HepG2 (cell line): ENCODE results near the gene IMPDH1. TPM values are rescaled to one million over a fixed set of nuclear protein-coding genes. Genes with fewer than 3 reads are reported as not detected.

ENCODE experiments used
- ATAC-seq: fragments of 200-7000 bp; cut with Tn5 transposase; 3 replicates; pipeline ENCODE4 v1.9.1; 2020; ENCODE audit warnings: mild to moderate bottlenecking, moderate library complexity
- BruUV-seq: library from RNA; stranded (reverse); fragments of 400-500 nt; replicated peaks from 2 replicates; lab custom pipeline; 2021; lab: Mats Ljungman, UMichigan
- CTCF ChIA-PET: fragments of 300-600 bp; formaldehyde crosslinking; extraction: SDS; loops from one replicate; lab custom pipeline; 2021; ENCODE audit warnings: low total read pairs, inconsistent platforms, low intra/inter-chr PET ratio; lab: Yijun Ruan, JAX
- POLR2A ChIA-PET: fragments of 350-600 bp; sonication (Branson Sonifier 250); formaldehyde crosslinking; loops from one replicate; lab custom pipeline; 2020; ENCODE audit warnings: antibody characterized with exemption, inconsistent platforms; lab: Yijun Ruan, JAX
- DNase-seq: peaks from one replicate; pipeline ENCODE4 v3.0.0-alpha.2; 2015; ENCODE audit warnings: low spot score
- FAIRE-seq: peaks from 3 replicates; lab custom pipeline; 2011; peaks lifted over from hg19 to GRCh38; lab: Jason Lieb, UNC
- H2AFZ ChIP-seq: one replicate; pipeline ENCODE4 v1.6.1; 2011; ENCODE audit warnings: low read length, inconsistent platforms
- H3K27ac ChIP-seq: fragments of 300-600 bp; 3 replicates; pipeline ENCODE4 v1.8.0; 2011; ENCODE audit warnings: mixed run types, mild to moderate bottlenecking, mixed read lengths, low read length, inconsistent platforms; ENCODE audit not compliant: insufficient read depth; ENCODE audit errors: extremely low read length
- H3K27me3 ChIP-seq, 2 experiments: fragments of 200-600 bp in 1 of 2; 2 replicates in 1 of 2; 3 replicates in 1 of 2; pipeline versions ENCODE4 v1.6.0 to v1.8.0; 2011; ENCODE audit warnings: low read length in 2 of 2, mild to moderate bottlenecking in 2 of 2, moderate library complexity in 2 of 2, inconsistent platforms in 1 of 2; ENCODE audit not compliant: insufficient read depth in 2 of 2, control insufficient read depth in 1 of 2
- H3K36me3 ChIP-seq, 2 experiments: fragments of 200-600 bp in 1 of 2; replicated peaks in 1 of 2; 2 replicates in 1 of 2; 3 replicates in 1 of 2; pipeline versions ENCODE4 v1.5.1 to v1.8.0; 2011; ENCODE audit warnings: low read length in 2 of 2, inconsistent platforms in 1 of 2; ENCODE audit not compliant: insufficient read depth in 2 of 2, control insufficient read depth in 1 of 2
- H3K4me1 ChIP-seq: 2 replicates; pipeline ENCODE4 v1.5.1; 2012; ENCODE audit warnings: low read length, inconsistent platforms; ENCODE audit not compliant: insufficient read depth
- H3K4me2 ChIP-seq: 2 replicates; pipeline ENCODE4 v1.6.0; 2011; ENCODE audit warnings: low read depth, low read length, inconsistent platforms
- H3K4me3 ChIP-seq, 3 experiments: fragments of 200-600 bp in 1 of 3; sonication (generic), shearing (Covaris generic) in 1 of 3; replicated peaks in 1 of 3; 2 replicates each; pipeline ENCODE4 v1.5.1; 2011 to 2016; ENCODE audit warnings: low read length in 3 of 3, inconsistent platforms in 2 of 3, low read depth in 2 of 3, mild to moderate bottlenecking in 2 of 3, control low read depth in 1 of 3, mixed read lengths in 1 of 3; ENCODE audit not compliant: insufficient read depth in 1 of 3
- H3K79me2 ChIP-seq: one replicate; pipeline ENCODE4 v1.6.1; 2011; ENCODE audit warnings: low read length, inconsistent platforms; ENCODE audit not compliant: insufficient read depth
- H3K9ac ChIP-seq: 2 replicates; pipeline ENCODE4 v1.6.0; 2011; ENCODE audit warnings: mild to moderate bottlenecking, low read depth, low read length, inconsistent platforms; ENCODE audit not compliant: insufficient read depth
- H3K9me3 ChIP-seq: 2 replicates; pipeline ENCODE4 v1.5.1; 2012; ENCODE audit warnings: mild to moderate bottlenecking, low read length
- H4K20me1 ChIP-seq: 2 replicates; pipeline ENCODE4 v1.6.0; 2011; ENCODE audit warnings: inconsistent platforms, mild to moderate bottlenecking, low read length, moderate library complexity; ENCODE audit not compliant: insufficient read depth
- DNMT1 ChIP-seq: sonication (generic); formaldehyde crosslinking; IDR thresholded peaks from 2 replicates; pipeline ENCODE4 v1.5.1; 2020; ENCODE audit warnings: mild to moderate bottlenecking, missing genetic modification reagents
- MED1 ChIP-seq: sonication (generic); formaldehyde crosslinking; IDR thresholded peaks from 2 replicates; pipeline ENCODE4 v1.4.0; 2020; ENCODE audit warnings: missing genetic modification reagents
- NFIB ChIP-seq: sonication (generic); formaldehyde crosslinking; IDR thresholded peaks from 2 replicates; pipeline ENCODE4 v1.9.0; 2021; ENCODE audit warnings: missing genetic modification reagents, mild to moderate bottlenecking, borderline replicate concordance
- WGBS: methylation state at CpG from one replicate; pipeline ENCODE4 v1.1.6; 2017; ENCODE audit warnings: low lambda C conversion rate; 5-methylcytosine and 5-hydroxymethylcytosine counted together
- in situ Hi-C: cut with HindIII; loops from 2 replicates; pipeline ENCODE4 v1.10.0; 2017; ENCODE audit warnings: low pct_unique_long_range_greater_than_20kb; ENCODE audit not compliant: extremely low pct_ligation_motif_present
- intact Hi-C: fragments of 100-400 bp; cut with micrococcal nuclease; formaldehyde crosslinking; loops from one replicate; pipeline ENCODE4 v1.10.0; 2022; ENCODE audit not compliant: unreplicated experiment
- polyA plus RNA-seq, 8 experiments: library from polyadenylated mRNA; depleted of rRNA in 3 of 8; stranded (reverse) in 7 of 8; unstranded in 1 of 8; fragments of >200 nt; fragmentation: Illumina TruSeq in 4 of 8; extraction: Trizol in 4 of 8; gene quantifications; 2 replicates each; pipeline versions ENCODE4 v1.2.1 to v1.2.3, GENCODE V29; 2011 to 2016; ENCODE audit warnings: low read depth in 4 of 8, missing spikeins in 1 of 8, mixed read lengths in 1 of 8; ENCODE audit not compliant: insufficient read depth in 1 of 8
- total RNA-seq, 5 experiments: library from RNA; depleted of rRNA; stranded (reverse); fragments of >200 nt; fragmentation: Illumina TruSeq; extraction: Trizol; gene quantifications; 2 replicates each; pipeline ENCODE4 v1.2.3, GENCODE V29; 2016; ENCODE audit warnings: low read depth in 1 of 5
- TF ChIP-seq, protein P1 (sequence below): sonication (generic); formaldehyde crosslinking; IDR thresholded peaks from 2 replicates; pipeline ENCODE4 v1.5.1; 2020; ENCODE audit warnings: missing genetic modification reagents, mild to moderate bottlenecking, borderline replicate concordance

IMPDH1 gene
- total and polyA plus RNA-seq, 2 of the 13 experiments (the other 11 are each of a cell fraction or from before 2014, with no cell fraction given): 22.8 to 34.0 TPM

DNA sequence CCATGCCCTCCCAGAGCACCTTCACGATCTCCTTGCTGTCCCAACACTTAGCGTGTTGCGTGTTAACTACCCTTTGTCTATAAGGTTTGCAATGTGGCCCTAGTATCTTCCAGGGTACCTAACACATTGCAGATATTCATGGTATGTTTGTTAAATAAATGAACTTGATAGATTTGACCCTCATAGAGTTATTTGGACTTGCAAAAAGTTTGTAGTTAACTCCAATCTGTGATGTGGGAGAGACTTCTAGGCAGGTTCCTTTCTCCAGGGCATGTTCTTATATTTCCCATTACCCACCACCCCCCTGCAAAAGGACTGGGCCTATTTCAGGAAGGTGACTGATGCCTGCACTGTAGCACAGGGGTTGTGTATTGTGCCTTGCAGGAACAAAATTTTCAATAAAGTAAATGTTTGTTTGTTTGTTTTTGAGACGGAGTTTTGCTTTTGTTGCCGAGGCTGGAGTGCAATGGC is 46.5 kb upstream of the IMPDH1 start:
- peak; percentile 48 for ATAC-seq
- FAIRE-seq: no peak
- intact Hi-C loops (no loop called here), in situ Hi-C loops (loop anchor here (5.0 kb wide), 2 partner anchors 34 to 59 kb away; no protein-coding TSS in a partner anchor)
- POLR2A ChIA-PET: interaction anchor here (1.0 to 4.1 kb wide), 7 partner anchors 12 to 47 kb away, joined by 3 to 54 read pairs (median 5); partner anchors contain the start of gene METTL2B
- no TSS peak for BruUV-seq
- Histone ChIP-seq H3K27ac (peak overlapping the region; percentile 68), H4K20me1 (peaks cover 8% of the 10 kb centered on the region)
- WGBS: 3% methylated on average over 5 of the region's 5 CpGs
- TF ChIP-seq, protein P1, sequence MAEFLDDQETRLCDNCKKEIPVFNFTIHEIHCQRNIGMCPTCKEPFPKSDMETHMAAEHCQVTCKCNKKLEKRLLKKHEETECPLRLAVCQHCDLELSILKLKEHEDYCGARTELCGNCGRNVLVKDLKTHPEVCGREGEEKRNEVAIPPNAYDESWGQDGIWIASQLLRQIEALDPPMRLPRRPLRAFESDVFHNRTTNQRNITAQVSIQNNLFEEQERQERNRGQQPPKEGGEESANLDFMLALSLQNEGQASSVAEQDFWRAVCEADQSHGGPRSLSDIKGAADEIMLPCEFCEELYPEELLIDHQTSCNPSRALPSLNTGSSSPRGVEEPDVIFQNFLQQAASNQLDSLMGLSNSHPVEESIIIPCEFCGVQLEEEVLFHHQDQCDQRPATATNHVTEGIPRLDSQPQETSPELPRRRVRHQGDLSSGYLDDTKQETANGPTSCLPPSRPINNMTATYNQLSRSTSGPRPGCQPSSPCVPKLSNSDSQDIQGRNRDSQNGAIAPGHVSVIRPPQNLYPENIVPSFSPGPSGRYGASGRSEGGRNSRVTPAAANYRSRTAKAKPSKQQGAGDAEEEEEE (CRISPR knock-in tag): 0 out of 2 replicates have a peak, but pooled peaks have one; percentile 3
- TF ChIP-seq NFIB (CRISPR knock-in tag): 0 out of 2 replicates have a peak, but pooled peaks have one; percentile 27
- no peak for TF ChIP-seq DNMT1 (CRISPR knock-in tag)
- TF ChIP-seq MED1 (CRISPR knock-in tag): no peak
- TF ChIP-seq, all 625 proteins: peak for 2
- Histone ChIP-seq H3K27me3 (peaks cover 0 to 3% of the 10 kb centered on the region in 2 experiments; a peak in 1 of 5 replicates), H3K4me1 (peaks cover 69% of the 10 kb centered on the region), H3K9ac (peak overlapping the region; percentile 82), H3K36me3 (no peaks in the 10 kb centered on the region), H3K9me3 (no peaks in the 10 kb centered on the region), H3K4me3 (peak overlapping the region; percentile 82 to 96 (median 92)), H3K4me2 (peak overlapping the region; percentile 91), H2AFZ (no peak overlapping the region), H3K79me2 (peaks cover 15% of the 10 kb centered on the region)
- no peak for DNase-seq
- CTCF ChIA-PET: interaction anchor here (2.1 kb wide), 1 partner anchor 29 kb away, joined by 6 read pairs; no protein-coding TSS in a partner anchor
